WTC11 (cell line): Measurements from ENCODE around the gene ZNHIT3.

Source experiments
- JUN ChIP-seq: sonication (generic); formaldehyde crosslinking; IDR thresholded peaks from 2 replicates; pipeline ENCODE4 v1.8.0; 2023; ENCODE audit warnings: mild to moderate bottlenecking, missing genetic modification reagents
- TCF7 ChIP-seq: sonication (generic); formaldehyde crosslinking; IDR thresholded peaks from 2 replicates; pipeline ENCODE4 v1.8.0; 2022; ENCODE audit warnings: mild to moderate bottlenecking, low read depth, missing genetic modification reagents, moderate library complexity
- TF ChIP-seq, protein P1 (sequence below): fragments of 200-600 bp; IDR thresholded peaks from 2 replicates; pipeline ENCODE4 v1.8.0; 2022; ENCODE audit warnings: antibody characterized with exemption
- TF ChIP-seq, protein P2 (sequence below): sonication (generic); formaldehyde crosslinking; IDR thresholded peaks from 2 replicates; pipeline ENCODE4 v1.8.1; 2023; ENCODE audit warnings: mild to moderate bottlenecking, missing genetic modification reagents, moderate library complexity
- TF ChIP-seq, protein P3 (sequence below): fragments of 250-450 bp; sonication (Bioruptor Pico); IDR thresholded peaks from 2 replicates; pipeline ENCODE4 v1.9.0; 2021; ENCODE audit warnings: moderate library complexity, mild to moderate bottlenecking, inconsistent platforms, borderline replicate concordance

DNA sequence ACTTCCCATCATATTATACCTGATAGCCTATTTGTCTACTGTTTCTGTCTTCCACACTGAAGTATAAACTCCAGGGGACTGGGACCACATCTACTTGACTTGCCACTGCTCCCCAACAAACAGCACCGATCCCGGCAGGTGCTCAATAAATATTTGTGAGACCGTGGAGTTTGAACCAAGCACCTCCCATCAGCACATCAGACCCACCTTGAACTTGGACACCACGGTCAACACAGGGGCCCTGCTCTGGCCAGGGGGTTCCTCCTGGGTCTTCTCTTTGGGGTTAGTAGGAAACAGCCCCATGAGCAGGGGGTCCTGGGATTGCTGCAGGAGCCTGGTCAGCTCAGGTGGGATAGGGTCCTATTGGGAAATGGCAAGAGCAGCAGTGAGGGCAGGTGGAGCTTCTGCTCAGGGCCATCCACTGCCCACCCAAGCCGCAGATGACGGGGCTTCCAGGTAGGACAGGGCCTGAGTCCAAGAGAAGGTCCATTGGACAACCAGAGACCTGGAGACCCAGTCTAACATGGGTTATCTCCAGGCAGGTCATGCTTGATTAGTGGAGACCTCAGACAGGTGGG, 19.9 kb downstream of the ZNHIT3 start:
- TF ChIP-seq JUN (no peak), TCF7 (no peak)
- TF ChIP-seq, protein P1, sequence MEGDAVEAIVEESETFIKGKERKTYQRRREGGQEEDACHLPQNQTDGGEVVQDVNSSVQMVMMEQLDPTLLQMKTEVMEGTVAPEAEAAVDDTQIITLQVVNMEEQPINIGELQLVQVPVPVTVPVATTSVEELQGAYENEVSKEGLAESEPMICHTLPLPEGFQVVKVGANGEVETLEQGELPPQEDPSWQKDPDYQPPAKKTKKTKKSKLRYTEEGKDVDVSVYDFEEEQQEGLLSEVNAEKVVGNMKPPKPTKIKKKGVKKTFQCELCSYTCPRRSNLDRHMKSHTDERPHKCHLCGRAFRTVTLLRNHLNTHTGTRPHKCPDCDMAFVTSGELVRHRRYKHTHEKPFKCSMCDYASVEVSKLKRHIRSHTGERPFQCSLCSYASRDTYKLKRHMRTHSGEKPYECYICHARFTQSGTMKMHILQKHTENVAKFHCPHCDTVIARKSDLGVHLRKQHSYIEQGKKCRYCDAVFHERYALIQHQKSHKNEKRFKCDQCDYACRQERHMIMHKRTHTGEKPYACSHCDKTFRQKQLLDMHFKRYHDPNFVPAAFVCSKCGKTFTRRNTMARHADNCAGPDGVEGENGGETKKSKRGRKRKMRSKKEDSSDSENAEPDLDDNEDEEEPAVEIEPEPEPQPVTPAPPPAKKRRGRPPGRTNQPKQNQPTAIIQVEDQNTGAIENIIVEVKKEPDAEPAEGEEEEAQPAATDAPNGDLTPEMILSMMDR = no peak
- TF ChIP-seq, protein P2, sequence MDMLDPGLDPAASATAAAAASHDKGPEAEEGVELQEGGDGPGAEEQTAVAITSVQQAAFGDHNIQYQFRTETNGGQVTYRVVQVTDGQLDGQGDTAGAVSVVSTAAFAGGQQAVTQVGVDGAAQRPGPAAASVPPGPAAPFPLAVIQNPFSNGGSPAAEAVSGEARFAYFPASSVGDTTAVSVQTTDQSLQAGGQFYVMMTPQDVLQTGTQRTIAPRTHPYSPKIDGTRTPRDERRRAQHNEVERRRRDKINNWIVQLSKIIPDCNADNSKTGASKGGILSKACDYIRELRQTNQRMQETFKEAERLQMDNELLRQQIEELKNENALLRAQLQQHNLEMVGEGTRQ (CRISPR knock-in tag) = no peak
- TF ChIP-seq, protein P3, sequence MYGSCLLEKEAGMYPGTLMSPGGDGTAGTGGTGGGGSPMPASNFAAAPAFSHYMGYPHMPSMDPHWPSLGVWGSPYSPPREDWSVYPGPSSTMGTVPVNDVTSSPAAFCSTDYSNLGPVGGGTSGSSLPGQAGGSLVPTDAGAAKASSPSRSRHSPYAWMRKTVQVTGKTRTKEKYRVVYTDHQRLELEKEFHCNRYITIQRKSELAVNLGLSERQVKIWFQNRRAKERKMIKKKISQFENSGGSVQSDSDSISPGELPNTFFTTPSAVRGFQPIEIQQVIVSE (CRISPR knock-in tag) = no peak
